ENCODE measurements around the gene SLC45A2.
A peak's percentile ranks its signal among the peaks of the same experiment; 100 is the strongest.
"Not testable (repeated sequence)": the region's sequence is repeated elsewhere in the genome, so short reads cannot be mapped to it uniquely, and the experiment has no call there.

The SLC45A2 gene, protein sequence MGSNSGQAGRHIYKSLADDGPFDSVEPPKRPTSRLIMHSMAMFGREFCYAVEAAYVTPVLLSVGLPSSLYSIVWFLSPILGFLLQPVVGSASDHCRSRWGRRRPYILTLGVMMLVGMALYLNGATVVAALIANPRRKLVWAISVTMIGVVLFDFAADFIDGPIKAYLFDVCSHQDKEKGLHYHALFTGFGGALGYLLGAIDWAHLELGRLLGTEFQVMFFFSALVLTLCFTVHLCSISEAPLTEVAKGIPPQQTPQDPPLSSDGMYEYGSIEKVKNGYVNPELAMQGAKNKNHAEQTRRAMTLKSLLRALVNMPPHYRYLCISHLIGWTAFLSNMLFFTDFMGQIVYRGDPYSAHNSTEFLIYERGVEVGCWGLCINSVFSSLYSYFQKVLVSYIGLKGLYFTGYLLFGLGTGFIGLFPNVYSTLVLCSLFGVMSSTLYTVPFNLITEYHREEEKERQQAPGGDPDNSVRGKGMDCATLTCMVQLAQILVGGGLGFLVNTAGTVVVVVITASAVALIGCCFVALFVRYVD

DNA sequence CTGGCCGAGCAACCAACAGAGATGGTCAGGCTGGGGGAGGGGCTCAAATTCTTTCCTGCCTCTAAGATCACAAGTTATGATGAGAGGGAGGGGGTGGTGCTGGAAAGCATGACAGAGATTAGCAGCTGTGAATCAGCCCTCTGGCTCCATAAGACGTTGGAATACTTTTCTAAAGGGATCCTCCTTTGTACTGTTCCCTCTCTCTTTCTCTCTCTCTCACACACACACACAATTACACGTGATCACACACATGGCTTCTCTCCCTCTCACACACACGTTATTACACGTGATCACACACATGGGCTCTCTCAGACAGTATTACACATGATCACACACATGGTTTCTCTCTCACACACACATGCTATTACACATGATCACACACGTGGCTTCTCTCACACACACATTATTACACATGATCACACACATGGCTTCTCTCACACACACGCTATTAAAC is at the start of gene SLC45A2:
TSS of gene SLC45A2 (minus strand) at position 23 of the 454 bp plus-strand sequence. CDS start 110 bp downstream, outside the sequence.
- no peak for DNase-seq

DNA sequence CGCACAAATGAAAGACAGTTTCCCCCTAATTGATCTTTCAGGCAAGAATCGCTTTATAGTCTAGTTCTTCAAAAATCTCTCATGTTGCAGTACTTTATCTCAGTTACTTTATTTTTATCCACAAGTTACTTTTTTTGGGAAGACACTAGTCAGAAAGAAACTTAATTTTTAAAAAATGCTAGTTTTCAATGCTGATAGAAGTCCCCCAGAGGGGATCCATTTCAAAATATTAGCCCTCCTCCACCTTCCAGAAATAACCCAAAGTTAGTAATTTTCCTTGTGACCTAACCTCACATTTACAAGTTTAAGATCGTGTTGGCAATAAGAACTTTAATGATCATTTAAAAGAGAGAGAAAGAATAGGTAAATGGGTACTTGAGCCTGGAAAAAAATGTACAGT is 47.5 kb upstream of the SLC45A2 start:
- no peak for DNase-seq

DNA sequence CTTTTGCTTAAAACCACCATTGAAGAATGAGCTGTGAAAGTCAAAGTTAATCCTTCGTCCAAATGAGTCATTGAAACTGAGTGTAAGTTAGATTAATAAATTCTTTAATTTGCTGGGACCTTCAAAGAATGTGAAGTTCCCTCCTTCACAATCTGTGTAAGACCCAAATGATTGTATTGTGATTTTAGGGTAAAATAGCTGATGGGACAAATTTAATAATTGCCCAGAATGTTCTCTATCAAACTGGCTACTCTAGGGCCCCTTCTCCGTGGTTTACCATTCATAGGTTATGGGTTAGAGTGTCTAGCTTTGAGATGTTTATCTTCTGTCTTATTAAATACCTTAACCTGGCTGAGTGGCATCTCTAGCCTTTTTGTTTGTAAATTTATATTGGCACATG is 46.6 kb upstream of the SLC45A2 start:
- no peak for DNase-seq

DNA sequence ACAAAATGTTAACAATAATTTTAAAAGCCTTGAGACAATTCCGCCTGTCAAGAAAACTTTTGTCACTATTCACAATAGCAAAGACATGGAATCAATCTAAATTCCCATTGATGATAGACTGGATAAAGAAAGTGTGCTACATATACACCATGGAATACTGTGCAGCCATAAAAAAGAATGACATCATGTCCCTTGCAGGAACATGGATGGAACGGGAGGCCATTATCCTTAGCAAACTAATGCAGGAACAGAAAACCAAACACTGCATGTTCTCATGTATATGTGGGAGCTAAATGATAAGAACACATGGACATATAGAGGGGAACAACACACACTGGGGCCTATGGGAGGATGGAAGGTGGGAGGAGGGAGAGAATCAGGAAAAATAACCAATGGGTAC is 46.1 kb upstream of the SLC45A2 start:
- DNase-seq = not testable (repeated sequence)

DNA sequence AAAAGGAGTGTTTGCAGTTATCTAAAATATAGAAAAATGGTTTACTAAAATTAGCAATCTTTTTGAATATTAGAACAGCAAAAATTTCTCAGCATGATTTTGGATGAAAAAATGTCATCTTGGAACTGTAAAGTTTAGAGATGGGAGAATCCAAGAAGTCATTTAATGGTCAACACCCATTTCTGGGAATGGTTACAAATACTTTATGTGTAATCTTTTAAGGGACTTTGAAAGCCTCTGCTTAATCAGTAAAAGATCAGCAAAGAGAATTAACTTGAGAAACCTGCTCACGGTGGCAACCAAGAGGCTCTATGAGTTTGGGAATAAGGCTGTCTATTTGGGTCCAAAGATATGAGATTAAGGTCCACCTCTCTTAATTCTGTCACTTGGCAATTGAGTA is 45.6 kb upstream of the SLC45A2 start:
- no peak for DNase-seq

DNA sequence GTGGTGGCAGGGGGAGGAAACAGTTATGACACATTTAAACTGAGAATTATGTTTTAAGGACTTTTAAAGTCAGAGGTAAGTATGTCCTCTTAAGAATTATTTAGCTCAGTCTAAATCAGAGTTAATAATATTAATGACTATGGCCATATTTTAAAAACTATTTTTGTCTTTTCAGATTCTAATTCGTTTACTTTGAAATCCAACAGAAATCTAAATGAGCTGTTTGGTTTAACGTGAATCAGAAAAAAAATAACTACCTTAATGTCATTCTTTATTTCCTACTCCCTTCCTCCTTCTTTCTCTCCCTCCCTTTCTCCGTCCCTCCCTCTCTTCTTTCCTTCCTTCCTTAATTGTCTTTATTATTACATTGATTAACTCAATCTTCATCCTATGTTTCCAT is 43.9 kb upstream of the SLC45A2 start:
- DNase-seq = no peak

DNA sequence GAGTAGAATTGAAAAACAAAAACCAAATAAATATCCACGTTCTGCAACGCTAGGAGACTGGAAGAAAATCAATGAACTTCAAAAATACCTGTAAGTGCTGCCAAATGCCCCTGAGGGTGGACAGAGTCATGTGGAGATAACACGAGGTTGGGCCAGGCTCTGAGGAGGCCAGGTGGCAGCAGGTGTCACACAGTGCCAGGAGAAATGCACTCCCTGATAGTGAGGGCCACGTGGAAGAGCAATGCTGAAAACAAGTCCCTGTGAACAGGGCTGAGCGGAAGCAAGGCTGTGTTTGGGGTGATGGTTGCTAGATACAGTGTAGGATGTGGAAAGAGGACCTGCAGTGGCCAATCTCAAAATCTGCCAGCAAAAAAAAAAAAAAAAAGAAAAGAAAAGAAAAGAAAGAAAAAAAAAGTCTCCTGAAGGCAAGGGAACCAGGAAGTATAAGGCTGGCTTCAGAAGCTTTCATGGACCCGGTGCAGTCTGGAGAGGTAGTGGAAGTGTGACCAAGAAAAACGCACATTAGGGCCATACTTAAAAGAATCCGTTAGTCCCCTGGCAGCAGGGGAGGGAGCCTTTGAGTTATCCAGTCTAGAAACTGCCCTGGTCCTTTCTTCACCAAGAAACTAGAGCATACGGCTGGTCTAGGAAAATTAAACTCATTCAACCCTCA is 41.7 kb upstream of the SLC45A2 start:
- no peak for DNase-seq

DNA sequence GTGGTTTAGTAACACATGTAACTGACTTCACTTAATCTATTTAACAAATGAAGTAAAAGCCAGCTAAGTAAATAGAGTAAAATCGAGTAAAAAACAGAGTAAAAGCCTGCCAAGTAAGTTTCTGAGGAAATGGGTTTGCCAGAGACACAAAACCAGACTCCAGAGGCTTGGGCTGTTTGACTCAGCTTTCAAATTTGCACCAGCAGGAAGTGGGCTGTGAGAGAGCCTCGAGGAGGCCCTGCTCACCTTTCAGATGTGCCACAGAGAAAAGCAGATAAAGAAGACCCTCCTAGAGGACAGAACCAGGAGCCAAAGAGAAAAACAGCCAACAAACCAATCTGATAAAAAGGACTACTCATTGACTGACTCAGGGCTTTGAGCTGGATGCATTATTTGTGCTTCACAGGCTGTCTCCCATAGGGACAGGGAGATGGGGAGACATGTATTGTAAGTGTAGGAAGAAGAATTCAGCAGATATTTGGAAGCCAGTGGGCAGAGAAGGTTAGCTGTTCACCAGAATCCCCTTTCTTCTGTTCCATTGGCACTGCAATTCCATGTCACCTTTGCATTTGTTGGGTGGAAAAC is 37.7 kb upstream of the SLC45A2 start:
- no peak for DNase-seq

DNA sequence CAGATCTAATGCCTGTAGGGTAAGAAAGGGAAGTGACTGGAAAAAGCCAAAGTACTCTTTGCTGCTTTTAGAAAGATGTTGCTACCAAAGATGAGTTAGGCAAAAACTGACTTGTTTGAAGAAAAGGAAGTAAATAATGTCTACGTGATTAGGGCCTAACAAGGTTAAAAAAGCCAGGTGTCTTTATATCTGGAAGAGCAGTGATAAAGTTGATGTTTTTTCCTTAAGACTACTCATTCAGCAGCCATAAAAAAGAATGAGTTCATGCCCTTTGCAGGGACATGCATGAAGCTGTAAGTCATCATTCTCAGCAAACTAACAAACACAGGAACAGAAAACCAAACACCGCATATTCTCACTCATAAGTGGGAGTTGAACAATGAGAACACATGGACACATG is 36.8 kb upstream of the SLC45A2 start:
- DNase-seq = no peak

DNA sequence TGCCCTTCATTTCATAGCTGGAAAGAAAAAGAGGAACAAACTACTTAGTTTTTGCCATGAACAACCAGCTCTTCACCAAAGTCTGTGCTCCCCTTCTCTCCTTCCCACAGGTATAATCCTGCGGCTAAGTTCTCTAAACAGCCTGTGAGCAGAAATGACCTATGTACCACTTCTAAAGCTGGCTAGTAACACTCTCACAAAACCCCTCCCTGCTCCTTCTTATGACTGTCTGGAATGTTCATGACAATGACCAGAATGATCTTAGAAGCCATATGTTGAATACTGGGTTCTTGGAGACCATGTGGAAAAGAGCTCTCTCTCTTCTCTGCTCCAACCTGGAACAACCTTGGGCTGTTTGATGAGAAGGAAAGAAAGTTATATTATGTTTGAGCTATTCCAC is 36.2 kb upstream of the SLC45A2 start:
- DNase-seq = no peak

DNA sequence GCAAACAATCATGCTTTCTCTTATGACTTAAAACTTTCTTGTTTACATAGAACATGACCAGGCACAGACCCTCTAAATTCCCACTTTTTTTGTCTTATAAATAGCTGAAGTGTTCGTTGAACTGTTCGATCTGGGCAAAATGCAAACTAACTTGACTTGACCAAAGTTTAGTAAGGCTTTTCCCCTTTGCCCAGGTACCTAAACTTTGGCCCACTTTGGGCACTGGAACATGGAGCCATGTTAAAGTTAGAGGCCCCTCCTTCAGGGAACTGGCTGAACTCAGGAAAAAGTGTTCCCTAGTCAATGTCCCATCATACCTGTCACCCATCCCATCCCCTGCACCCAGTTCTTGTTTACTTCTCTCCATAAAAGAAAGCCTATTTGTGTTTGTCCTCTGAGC is 32.8 kb upstream of the SLC45A2 start:
- no peak for DNase-seq

DNA sequence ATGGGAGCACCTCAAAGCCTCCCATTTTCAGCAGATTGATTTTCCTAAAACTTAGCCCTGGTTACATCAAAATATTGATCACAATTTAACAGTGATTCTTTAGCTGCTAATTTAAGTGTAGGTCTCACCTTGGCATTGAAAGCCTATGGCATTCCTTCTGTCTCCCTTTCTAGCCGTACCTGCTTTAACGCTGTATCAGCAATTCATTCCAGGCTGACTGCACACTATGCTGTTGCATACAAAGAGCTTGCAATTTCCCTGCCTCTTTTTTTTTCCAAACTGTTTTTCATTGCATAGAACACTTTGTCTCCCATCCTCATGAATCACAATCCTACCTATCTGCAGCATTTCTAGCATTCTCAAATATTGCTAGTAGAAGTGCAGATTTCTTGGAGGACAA is 32.3 kb upstream of the SLC45A2 start:
- no peak for DNase-seq

DNA sequence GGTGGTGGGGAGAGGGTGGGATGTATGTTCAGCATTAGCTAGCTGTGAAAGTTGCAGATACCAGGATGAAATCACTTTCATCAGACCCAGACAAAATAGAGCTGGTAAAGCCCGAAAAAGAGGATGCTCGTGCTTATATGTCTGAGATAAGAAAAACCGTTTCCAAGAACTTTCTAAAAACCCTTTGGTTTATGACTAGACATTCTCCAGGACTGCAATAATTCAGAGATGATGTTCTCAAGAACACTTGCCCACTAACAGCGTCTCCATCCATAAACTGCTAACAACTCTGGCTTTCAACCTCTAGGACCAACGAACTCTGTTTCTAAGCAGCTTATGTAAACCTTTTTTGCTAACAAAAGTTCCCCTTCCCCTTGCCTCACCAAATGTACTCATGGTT is 31.7 kb upstream of the SLC45A2 start:
- no peak for DNase-seq

DNA sequence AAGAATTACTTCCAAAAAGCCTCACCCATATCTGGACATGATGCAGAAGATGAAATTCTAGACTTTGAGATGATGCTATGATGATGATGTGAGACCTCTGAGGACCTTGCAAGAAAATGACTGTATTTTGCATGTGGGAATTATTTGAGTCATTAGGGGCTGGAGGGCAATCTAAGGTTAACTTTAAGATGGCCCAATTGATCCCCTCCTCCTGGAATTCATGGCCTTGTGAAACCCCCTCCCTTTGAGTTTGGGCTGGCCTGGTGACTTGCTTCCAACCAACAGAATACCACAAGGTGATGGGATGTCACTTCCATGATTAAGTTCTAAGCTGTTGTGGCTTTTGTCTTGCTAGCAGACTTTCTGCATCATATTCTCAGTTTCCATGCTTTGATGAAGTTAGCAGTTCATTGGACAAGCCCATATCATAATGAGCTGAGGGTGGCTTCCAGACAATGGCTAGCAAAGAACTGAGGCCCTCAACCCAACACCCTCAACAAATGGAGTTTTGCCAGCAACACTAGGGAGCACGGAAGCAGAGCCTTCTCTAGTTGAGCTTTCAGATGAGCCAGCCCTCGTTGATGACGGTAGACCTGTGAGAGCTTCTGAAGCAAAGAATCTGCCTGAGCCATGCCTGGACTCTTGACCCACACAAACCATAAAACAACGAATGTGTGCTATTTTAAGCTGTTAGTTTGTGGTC is 30.8 kb upstream of the SLC45A2 start:
- DNase-seq = no peak

DNA sequence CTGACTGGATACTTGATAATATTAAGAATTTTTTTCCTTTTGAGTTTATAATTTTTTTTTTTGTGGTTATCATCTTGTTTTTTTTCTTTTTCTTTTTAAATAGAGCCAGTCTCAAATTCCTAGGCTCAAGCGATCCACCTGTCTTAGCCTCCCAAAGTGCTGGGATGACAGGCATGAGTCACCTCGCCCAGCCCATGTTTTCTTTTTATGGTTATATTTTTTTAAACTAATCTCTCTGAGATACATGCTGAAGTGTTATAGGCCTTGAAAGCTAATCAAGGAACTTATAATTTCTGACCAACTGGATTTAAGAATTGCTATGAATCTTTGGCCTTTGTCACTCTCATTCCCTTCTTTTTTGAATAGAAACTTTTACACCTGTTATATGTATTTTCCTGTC is 30.1 kb upstream of the SLC45A2 start:
- DNase-seq = no peak

DNA sequence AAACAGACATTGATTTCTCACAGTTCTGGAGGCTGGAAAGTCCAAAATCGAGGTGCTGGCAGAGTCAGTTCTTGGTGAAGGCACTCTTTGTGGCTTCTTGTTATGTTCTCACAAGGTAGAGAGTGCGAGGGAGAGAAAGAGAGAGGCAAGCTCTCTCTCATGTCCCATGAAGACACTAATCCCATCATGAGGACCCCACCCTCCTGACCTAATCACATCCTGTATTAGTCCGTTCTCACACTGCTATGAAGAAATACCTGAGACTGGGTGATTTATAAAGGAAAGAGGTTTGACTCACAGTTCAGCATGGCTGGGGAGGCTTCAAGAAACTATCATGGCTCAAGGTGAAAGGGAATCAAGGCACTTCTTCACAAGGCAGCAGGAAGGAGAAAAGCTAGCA is 29.1 kb upstream of the SLC45A2 start:
- no peak for DNase-seq

DNA sequence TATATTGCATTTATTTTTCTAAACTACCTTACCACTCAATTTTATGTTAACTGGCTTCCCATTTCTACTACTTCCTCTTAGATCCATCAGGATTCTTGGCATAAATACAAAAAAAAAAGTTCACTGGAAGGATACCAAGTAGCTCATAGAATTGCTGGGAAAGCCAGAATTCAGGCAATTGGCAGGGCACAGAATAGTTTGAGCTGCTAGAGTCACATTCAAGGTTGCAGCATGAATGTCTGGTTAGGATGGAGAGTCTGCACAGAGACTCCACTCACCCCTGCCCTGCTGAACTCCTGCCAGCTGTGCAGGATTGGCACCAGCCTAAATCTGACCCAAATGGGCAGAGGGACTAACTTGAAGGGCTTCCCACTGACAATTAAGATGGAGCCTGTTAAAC is 28.3 kb upstream of the SLC45A2 start:
- DNase-seq = no peak

DNA sequence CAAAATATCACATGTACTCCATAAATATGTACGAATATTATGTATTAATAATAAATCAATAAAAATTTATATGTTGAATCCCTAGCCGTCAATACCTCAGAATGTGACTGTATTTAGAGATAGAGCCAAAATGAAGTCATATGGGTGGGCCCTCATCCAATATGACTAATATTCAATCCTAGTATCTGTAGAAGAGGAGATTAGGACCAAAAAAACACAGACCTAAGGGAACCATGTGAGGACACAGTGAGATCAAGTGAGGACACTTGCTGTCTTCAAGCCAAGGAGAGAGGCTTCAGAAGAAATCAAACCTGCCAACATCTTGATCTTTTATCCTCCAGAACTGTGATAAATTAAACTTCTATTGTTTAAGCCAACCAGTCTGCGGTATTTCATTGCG is 27.0 kb upstream of the SLC45A2 start:
- DNase-seq = no peak

DNA sequence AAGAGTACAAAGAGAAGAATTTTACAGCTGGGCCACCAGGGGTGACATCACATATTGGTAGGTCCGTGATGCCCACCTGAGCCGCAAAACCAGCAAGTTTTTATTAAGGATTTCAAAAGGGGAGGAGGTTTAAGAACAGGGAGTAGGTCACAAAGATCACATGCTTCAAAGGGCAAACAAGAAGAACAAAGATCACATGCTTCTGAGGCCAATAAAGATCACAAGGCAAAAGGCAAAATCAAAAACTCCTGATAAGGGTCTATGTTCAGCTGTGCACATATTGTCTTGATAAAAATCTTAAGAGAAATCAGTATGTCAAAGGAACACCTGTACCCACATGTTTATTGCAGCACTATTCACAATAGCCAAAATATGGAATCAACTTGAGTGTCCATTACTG is 25.7 kb upstream of the SLC45A2 start:
- DNase-seq = not testable (repeated sequence)

DNA sequence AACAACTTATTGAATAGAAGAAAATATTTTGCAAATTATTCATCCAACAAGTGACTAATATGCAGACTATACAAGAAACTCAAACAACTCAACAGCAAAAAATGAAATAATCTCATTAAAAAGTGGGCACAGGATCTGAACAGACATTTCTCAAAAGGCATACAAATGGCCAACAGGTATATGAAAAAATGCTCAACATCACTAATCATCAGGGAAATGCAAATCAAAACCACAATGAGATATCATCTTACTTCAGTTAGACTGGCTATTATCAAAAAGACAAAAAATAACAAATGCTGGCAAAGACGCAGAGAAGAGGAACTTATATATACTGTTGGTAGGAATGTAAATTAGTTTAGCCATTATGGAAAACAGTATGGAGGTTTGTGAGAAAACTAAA is 25.1 kb upstream of the SLC45A2 start:
- no peak for DNase-seq

DNA sequence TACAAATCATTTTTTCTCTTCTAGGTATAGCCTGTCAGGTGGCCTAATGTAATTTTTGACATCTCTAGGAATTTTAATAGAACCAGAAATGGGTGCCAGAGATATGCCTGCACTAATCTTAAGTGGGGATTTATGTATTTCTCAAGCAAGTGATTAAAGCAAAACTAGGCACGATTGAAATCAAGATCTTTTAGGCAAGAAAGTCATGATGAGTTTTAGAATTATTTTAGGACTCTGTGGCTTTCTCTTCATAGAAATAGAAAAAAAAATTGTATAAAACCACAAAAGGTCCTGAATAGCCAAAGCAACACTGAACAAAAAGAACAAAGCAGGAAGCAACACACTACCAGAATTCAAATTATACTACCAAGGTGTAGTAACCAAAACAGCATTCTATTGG is 24.3 kb upstream of the SLC45A2 start:
- DNase-seq = no peak

DNA sequence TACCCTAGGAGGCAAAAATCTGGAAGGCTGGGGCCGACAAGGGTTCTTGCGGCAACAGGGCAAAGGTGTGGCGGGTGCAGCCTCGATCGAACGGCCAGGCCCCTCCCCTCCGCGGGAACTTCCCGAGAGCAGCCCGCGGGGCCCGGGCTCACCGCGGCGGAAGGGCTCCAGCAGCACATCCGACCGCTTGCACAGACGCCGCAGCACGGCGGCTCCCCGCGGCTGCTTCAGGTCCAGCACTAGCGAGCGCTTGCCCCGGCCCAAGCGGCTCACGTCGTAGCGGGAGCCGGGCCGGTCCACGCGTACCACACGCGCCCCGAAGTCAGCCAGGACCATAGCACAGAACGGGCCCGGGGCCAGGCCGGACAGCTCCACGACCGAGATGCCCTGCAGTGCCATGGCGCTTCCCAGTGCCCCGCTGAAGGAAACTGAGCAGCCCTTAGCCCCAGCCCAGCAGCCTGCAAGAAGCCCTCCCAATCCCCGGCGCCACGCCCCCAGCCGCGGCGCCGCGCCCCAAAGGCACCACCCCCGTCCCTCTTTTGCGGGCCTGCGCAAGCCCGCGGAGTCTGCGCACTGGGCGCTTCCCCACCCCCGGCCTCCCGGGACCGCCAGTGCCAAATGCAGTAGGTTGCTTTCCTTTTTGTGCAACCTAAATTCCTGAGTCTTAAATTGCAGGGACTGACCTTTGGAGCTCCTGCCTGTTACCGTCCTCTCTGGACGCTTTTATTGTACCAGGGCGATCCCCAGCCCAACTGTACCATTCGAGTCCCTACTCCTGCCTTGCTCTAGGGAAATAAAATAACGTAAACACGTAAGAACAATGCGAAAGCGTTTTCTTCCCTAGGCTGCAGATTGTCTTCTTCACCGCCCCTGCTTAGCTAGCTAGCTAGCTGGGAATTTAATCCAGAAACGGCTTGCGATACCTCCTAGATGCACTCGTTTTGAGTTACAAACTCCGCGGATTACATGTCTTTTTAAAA is 23.4 kb upstream of the SLC45A2 start, which contains the start of gene AMACR:
TSS of gene AMACR (minus strand) at position 430 of the 980 bp plus-strand sequence. CDS start at position 399, 31 bp downstream.
- peak; percentile 89 to 93 for DNase-seq

Data from inflammatory macrophage treated with lipopolysaccharide for 1 hour (primary cell).